Lung (tissue), 12 donors: Measurements from ENCODE around the gene PDZD2. TPM values are rescaled to one million over a fixed set of nuclear protein-coding genes. Genes with fewer than 3 reads are reported as not detected.
"Not testable (repeated sequence)": the region's sequence is repeated elsewhere in the genome, so short reads cannot be mapped to it uniquely, and the experiment has no call there.

Source experiments
- ATAC-seq: fragments of 200-7000 bp; cut with Tn5 transposase; one replicate; pipeline ENCODE4 v1.9.1; 2020; ENCODE audit warnings: moderate number of reproducible peaks; ENCODE audit not compliant: insufficient read depth, low FRiP score
- DNase-seq, 3 donors: peaks; one replicate each; pipeline ENCODE4 v3.0.0-alpha.2; 2013 to 2017
- H3K27ac ChIP-seq, 2 donors: one replicate each; pipeline ENCODE4 v1.5.1; 2013; ENCODE audit warnings: mild to moderate bottlenecking in 2 of 2, moderate library complexity in 2 of 2, control low read depth in 1 of 2, inconsistent platforms in 1 of 2, low read depth in 1 of 2, low read length in 1 of 2
- H3K27me3 ChIP-seq, 3 donors: one replicate each; pipeline ENCODE4 v1.5.1; 2013; ENCODE audit warnings: low read length in 2 of 3; ENCODE audit not compliant: control insufficient read depth in 3 of 3, insufficient read depth in 3 of 3
- H3K36me3 ChIP-seq, 4 donors: one replicate each; pipeline ENCODE4 v1.5.1; 2013; ENCODE audit warnings: low read length in 4 of 4, mild to moderate bottlenecking in 1 of 4, moderate library complexity in 1 of 4; ENCODE audit not compliant: control insufficient read depth in 4 of 4, insufficient read depth in 4 of 4
- H3K4me1 ChIP-seq, 5 donors: one replicate each; pipeline ENCODE4 v1.5.1; 2013; ENCODE audit warnings: low read length in 5 of 5, mild to moderate bottlenecking in 2 of 5, moderate library complexity in 1 of 5; ENCODE audit not compliant: control insufficient read depth in 5 of 5, insufficient read depth in 5 of 5
- H3K4me3 ChIP-seq: one replicate; pipeline ENCODE4 v1.5.1; 2013; ENCODE audit warnings: mild to moderate bottlenecking, control low read depth, moderate library complexity
- H3K9ac ChIP-seq, 2 donors: one replicate each; pipeline ENCODE4 v1.5.1; 2013; ENCODE audit warnings: low read length in 2 of 2, control low read depth in 1 of 2; ENCODE audit not compliant: insufficient read depth in 1 of 2
- H3K9me3 ChIP-seq, 4 donors: one replicate each; pipeline ENCODE4 v1.5.1; 2013; ENCODE audit warnings: low read length in 3 of 4, mild to moderate bottlenecking in 1 of 4, moderate library complexity in 1 of 4; ENCODE audit not compliant: control insufficient read depth in 4 of 4, insufficient read depth in 3 of 4
- CTCF ChIP-seq: IDR thresholded peaks from 2 replicates; pipeline ENCODE4 v1.5.1; 2012; ENCODE audit warnings: mild to moderate bottlenecking; ENCODE audit errors: control extremely low read depth, extremely low read depth
- WGBS, 2 donors: extraction: QIAGEN DNeasy Blood & Tissue Kit; methylation state at CpG; one replicate each; pipeline ENCODE4 v1.1.7; 2013; 5-methylcytosine and 5-hydroxymethylcytosine counted together
- polyA plus RNA-seq, 2 donors: library from polyadenylated mRNA; stranded (reverse); fragments of 200-250 nt; gene quantifications; one replicate each; pipeline ENCODE4 v1.2.1, GENCODE V29; 2013
- total RNA-seq, 2 donors: library from RNA; depleted of rRNA in 1 of 2; stranded (reverse); fragments of >200 nt in 1 of 2; gene quantifications; one replicate each; pipeline ENCODE4 v1.2.1, GENCODE V29; 2014 to 2021
- donor health status: control.
- donor health status: control.
- donor health status: Bipolar disorder and iron deficiency.
- donor health status: healthy.
- donor health status: DM: yes; HTN: yes; CAD: no.

PDZD2 gene
- total and polyA plus RNA-seq, 4 donors, result 9.2 to 56.3 (median 24.8) TPM

- TF ChIP-seq CTCF, result no peak
- DNase-seq (no peak), ATAC-seq (no peak)
- H3K9me3 ChIP-seq, result peaks cover 0 to 2% (median 0%) of the 10 kb centered on the region in 4 donors
- no peak overlapping the region for H3K27ac ChIP-seq
- WGBS, 2 donors, result 77 to 82% methylated on average over 6 of the region's 6 CpGs
- H3K4me3 ChIP-seq, result no peak overlapping the region
- no peaks in the 10 kb centered on the region for H3K36me3 ChIP-seq
- peaks cover 0 to 2% (median 0%) of the 10 kb centered on the region in 3 donors for H3K27me3 ChIP-seq
- peaks cover 0 to 2% (median 0%) of the 10 kb centered on the region in 5 donors for H3K4me1 ChIP-seq
- H3K9ac ChIP-seq, result no peak overlapping the region
Measured at GRCh38 chr5:31763424-31763823, 124.5 kb downstream of the PDZD2 start.

- H3K4me3 ChIP-seq, H3K27ac ChIP-seq, H3K36me3 ChIP-seq, DNase-seq, ATAC-seq, H3K9ac ChIP-seq, H3K27me3 ChIP-seq, H3K4me1 ChIP-seq, H3K9me3 ChIP-seq: not testable (repeated sequence)
- WGBS, 2 donors, result 88% methylated on average over 14 of the region's 14 CpGs
Measured at GRCh38 chr5:31764687-31765086, 125.8 kb downstream of the PDZD2 start.

GRCh38 chr5:31767335-31768031 lies 128.6 kb downstream of the PDZD2 start:
- H3K27ac ChIP-seq, result no peak overlapping the region
- ATAC-seq, result no peak
- H3K36me3 ChIP-seq, result no peaks in the 10 kb centered on the region
- H3K4me3 ChIP-seq, result no peak overlapping the region
- H3K4me1 ChIP-seq, result peaks cover 0 to 15% (median 5%) of the 10 kb centered on the region in 5 donors
- 86 to 90% methylated on average over 4 of the region's 4 CpGs for WGBS, 2 donors
- TF ChIP-seq CTCF, result no peak
- H3K27me3 ChIP-seq, result peaks cover 0 to 2% (median 0%) of the 10 kb centered on the region in 3 donors
- no peak overlapping the region for H3K9ac ChIP-seq
- peaks cover 0 to 8% (median 0%) of the 10 kb centered on the region in 4 donors for H3K9me3 ChIP-seq
- no peak for DNase-seq

- Histone ChIP-seq H3K36me3 (no peaks in the 10 kb centered on the region), H3K27ac (no peak overlapping the region), H3K27me3 (peaks cover 0 to 2% (median 0%) of the 10 kb centered on the region in 3 donors), H3K9ac (no peak overlapping the region), H3K4me1 (peaks cover 0 to 15% (median 5%) of the 10 kb centered on the region in 5 donors), H3K9me3 (peaks cover 0 to 7% (median 0%) of the 10 kb centered on the region in 4 donors), H3K4me3 (no peak overlapping the region)
- no peak for TF ChIP-seq CTCF
- WGBS, 2 donors, result 91 to 94% methylated on average over 6 of the region's 6 CpGs
- ATAC-seq, result no peak
- no peak for DNase-seq
Measured at GRCh38 chr5:31768046-31768445, 129.1 kb downstream of the PDZD2 start.
